Left lobe of liver (tissue), 2 donors: ENCODE data around the gene ZP1. TPM values are rescaled to one million over a fixed set of nuclear protein-coding genes. Genes with fewer than 3 reads are reported as not detected.

ENCODE experiments used
- ATAC-seq: fragments of 200-7000 bp; cut with Tn5 transposase; one replicate; pipeline ENCODE4 v1.9.1; 2020; ENCODE audit warnings: mild to moderate bottlenecking, moderate library complexity
- DNase-seq: peaks from one replicate; pipeline ENCODE4 v3.0.0-alpha.2; 2020; ENCODE audit warnings: low spot score
- total RNA-seq: library from RNA; stranded (reverse); gene quantifications from one replicate; pipeline ENCODE4 v1.2.1, GENCODE V29; 2021
- donor health status: DM: no; HTN: no; CAD: no; lungs with moderate emphysema.
- donor health status: DM: no; HTN: yes; CAD: no.

ZP1 gene
- total RNA-seq, 1 donor from 2014 or later, result not detected

DNA sequence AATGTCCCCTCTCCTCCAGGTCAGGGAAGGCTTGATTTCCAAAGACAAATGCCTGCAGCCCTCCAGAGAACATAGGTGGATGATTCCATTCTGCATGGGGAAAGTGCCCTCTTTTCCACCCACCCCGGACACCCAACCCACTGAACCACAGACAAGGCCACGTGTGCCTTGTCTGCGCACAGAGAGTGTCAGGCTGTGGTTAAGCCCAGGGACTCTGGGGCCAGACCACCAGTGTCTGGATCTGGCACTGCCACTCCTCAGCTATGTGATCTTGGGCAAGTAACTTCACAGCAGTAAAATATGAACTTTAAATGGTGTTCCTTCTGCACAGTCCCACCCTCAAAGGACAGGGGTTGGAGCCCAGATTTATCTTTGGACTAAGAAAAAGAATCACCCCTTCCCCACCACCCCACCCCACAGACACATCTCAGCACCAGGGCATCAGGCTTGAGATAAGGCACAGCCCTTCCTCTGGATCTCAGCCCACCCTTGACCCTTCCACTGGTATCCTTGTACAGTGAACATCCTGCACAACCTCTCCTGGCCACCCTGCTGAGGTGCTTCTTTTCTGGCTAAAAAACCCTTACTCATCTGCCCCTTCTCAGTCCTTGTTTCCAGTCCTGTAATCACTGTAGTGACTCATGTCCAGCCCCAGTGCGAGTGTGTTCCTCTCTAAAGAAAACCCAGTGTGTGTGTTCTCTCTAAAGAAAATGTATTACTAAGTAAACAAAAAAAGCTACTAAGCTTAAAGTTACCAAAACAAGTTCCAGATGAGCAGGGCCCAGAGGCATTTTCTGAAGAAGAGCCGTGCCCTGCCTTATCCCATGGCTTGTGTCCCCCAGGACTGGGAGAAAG lies 9.7 kb upstream of the ZP1 start:
- no peak for ATAC-seq
- no peak for DNase-seq

GRCh38 chr11:60858236-60858635 lies 9.1 kb upstream of the ZP1 start:
- no peak for DNase-seq

GRCh38 chr11:60858731-60859464 lies 8.4 kb upstream of the ZP1 start:
- no peak for ATAC-seq
- DNase-seq, result no peak

More at GRCh38 chr11:60858236-60858635, 9.1 kb upstream of the ZP1 start:
- ATAC-seq, result no peak

GRCh38 chr11:60859616-60860250 lies 7.6 kb upstream of the ZP1 start:
- DNase-seq (no peak), ATAC-seq (no peak)

DNA sequence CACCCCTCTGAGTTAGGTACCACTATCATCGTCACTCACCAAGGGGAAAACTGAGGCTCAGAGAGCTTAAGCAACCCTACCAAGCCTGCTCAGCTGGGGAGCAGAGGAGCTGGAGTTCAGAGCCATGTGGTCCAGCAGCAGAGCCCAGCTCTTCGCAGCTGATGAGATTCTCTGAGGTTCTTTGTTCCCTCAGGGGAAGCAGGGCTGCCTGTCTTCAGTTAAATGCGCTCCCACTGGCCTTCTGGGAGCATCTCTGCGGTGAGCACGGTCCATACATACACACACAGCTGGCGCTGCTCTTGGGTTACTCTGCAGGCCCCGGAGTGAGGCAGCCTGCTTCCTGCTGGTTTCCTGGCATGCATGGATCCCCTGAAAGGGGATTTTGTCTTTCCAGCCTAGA lies 6.4 kb upstream of the ZP1 start:
- no peak for ATAC-seq
- no peak for DNase-seq

GRCh38 chr11:60862171-60862570 lies 5.2 kb upstream of the ZP1 start:
- no peak for DNase-seq
- no peak for ATAC-seq

DNA sequence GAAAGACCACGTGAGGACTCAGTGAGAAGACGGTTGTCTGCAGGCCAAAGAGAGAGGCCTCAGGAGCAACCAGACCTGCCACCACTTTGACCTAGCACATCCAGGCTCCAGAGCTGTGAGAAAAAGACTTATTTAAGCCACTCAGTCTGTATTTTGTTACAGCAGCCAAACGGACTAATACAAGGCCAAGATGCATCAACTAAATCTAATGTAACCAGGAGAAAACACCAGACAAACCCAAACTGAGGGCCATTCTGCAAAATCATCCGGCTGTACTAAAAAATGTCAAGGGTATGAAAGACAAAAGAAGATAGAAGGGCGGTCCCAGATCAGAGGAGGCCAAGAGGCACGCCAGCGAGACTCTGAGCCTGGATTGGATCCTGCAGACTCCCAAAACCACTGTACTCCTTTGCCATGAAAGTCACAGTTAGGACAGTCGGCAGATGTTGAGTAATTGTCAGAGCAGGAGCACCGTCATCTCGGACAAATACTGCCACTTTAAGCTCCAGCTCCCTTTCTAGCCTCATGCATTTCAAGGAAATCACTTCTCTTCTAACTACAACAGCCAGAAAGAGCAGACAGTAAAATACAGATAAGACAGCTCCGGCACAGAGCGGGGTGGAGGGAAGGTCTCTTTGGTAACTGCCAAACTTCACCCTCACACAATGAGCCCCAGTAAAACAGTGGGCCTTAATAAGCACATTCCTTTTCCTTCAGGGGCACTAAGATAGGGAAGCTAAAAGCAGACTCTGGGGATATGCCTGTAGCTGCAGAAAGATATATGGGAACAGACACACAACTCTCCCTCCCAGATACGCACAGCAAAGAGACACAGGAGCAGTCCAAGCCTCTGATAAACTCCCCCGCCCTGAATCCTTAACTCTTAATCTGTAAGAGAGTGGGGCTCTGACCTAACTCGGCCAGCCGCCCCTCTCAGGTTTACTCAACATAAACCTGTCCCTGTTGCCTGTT lies 3.5 kb upstream of the ZP1 start:
- ATAC-seq, result no peak
- no peak for DNase-seq

- DNase-seq, result no peak
- ATAC-seq, result no peak
These were observed 2.4 kb upstream of the ZP1 start for GRCh38 chr11:60864856-60865513.

GRCh38 chr11:60867871-60868681 lies 734 bp downstream of the ZP1 start:
- DNase-seq (no peak), ATAC-seq (no peak)

DNA sequence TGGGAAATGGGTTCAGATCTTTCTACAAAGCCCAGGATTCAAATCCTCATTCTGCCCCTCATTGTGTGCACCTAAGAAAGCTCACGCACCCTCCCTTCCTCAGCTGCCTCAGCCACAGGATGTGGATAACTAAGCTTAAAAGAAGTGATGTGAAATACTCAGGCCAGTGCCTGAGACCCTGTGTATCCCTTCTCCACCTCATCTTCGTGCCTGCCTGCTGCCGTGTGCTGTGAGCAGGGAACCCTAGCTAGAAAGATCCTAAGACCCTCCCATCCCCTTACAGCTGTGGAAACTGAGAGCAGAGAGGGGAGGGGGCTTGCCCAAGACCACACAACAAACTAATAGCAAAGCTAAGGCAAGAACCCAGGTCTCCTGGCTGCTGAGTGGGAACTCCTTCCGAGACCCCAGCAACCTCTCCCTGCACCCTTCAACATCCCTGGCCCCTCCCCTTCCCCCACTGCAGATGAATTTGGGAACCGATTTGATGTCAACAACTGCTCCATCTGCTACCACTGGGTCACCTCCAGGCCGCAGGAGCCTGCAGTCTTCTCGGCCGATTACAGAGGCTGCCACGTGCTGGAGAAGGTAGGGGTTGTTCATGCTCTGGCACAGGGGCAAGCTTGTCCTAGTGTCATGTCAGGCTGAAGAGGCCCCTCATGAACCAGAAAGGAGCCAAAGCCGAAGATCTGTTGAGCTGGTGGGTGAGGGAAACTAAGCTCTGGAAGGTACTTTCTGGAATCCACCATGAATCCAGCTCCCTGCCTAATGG lies 1.5 kb downstream of the ZP1 start:
- DNase-seq (no peak), ATAC-seq (no peak)

GRCh38 chr11:60869451-60869825 lies 2.1 kb downstream of the ZP1 start:
- ATAC-seq (no peak), DNase-seq (no peak)

- ATAC-seq (no peak), DNase-seq (no peak)
These were observed 2.9 kb downstream of the ZP1 start for GRCh38 chr11:60870276-60870675.

DNA sequence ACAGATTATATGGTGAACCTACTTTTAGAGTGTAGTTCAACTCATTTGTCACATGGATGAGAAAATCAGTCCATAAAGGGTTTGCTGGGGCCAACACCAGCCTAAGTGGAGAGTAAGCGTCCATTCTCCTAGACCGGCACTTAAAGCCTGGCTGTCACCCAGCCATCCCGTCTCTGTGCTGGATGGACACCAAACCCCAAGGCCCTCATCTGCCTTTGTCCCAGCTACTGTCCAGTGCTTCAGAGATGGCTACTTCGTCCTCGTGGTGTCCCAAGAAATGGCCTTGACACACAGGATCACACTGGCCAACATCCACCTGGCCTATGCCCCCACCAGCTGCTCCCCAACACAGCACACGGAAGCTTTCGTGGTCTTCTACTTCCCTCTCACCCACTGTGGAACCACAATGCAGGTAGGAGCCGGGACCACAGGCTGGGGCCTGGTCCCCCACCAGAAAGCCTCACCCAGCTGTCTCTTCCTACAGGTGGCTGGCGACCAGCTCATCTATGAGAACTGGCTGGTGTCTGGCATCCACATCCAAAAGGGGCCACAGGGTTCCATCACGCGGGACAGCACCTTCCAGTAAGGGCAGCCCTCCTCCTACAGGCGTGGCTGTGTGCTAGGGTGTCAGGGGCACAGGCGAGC lies 3.5 kb downstream of the ZP1 start:
- no peak for DNase-seq

DNA sequence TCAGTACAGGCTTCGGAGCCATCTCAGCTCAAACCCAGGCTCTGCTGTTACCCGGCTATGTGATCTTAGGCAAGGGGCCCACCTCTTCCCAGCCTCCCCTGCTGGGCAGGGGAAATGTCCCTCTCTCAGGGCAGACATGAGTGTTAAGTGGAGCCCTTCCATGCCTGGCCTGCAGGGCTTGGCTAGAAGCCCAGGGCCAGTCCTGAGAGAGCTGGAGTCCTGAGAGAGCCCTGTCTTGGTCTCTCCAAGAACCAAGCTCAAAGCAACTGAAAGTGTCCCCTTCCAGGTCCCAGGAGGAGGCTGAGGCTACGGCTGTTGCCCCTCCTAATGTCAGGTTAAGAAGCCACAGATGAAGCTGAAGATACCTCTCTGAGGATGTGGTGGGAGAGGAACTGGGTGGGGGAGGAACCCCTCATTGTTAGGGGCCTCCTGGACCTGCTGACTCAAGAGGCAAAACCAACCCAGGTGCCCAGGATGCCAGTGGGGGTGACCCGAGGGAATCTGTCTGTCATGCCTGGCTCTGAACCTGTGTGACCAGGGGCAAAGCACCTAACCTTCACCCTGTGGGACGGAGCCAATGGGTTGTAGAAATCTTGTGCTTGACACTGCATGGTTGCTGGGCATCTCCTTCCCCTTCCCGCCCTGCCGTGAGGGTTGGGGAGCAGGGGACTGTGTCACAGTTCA lies 4.2 kb downstream of the ZP1 start:
- ATAC-seq, result peak; percentile 67

More for the DNA sequence above, 3.5 kb downstream of the ZP1 start:
- no peak for ATAC-seq

GRCh38 chr11:60872124-60872960 lies 5.0 kb downstream of the ZP1 start:
- peak; percentile 85 for ATAC-seq
- peak; percentile 51 for DNase-seq

More for the DNA sequence above, 4.2 kb downstream of the ZP1 start:
- DNase-seq, result no peak

DNA sequence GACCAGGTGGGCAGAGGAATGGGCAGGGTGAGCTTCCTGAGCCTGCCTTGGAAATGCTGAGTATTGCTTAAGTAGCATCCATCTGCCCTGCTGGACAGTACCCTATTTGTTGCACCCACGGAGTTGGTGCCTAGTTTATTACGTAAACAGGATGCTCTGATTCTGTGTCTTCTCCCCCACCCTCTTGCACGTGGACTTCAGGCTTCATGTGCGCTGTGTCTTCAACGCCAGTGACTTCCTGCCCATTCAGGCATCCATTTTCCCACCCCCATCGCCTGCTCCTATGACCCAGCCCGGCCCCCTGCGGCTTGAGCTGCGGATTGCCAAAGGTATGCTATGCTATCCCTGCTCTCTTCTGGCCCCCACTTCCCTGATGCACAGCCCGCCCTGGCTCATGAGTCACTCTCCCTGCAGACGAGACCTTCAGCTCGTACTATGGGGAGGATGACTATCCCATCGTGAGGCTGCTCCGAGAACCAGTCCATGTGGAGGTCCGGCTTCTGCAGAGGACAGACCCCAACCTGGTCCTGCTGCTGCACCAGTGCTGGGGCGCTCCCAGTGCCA lies 5.7 kb downstream of the ZP1 start:
- ATAC-seq (no peak), DNase-seq (peak; percentile 32)
